SK-N-SH (cell line): Measurements from ENCODE around the gene FOXP1. TPM values are rescaled to one million over a fixed set of nuclear protein-coding genes. Genes with fewer than 3 reads are reported as not detected.

Source experiments
- CTCF ChIA-PET: fragments of 300-600, 350-600 bp; formaldehyde crosslinking; extraction: SDS; loops from one replicate; lab custom pipeline; 2021; lab: Yijun Ruan, JAX
- POLR2A ChIA-PET: fragments of 350-600 bp; sonication (Branson Sonifier 250); formaldehyde crosslinking; extraction: SDS; loops from one replicate; lab custom pipeline; 2020; ENCODE audit warnings: antibody characterized with exemption, inconsistent platforms; lab: Yijun Ruan, JAX
- DNase-seq: peaks from one replicate; pipeline ENCODE4 v3.0.0; 2012
- H2AFZ ChIP-seq: fragments of 200-600 bp; sonication (generic); 2 replicates; pipeline ENCODE4 v1.8.1; 2016; ENCODE audit warnings: antibody characterized with exemption, mild to moderate bottlenecking, low read depth
- H3F3A ChIP-seq: fragments of 200-600 bp; sonication (generic); replicated peaks from 2 replicates; pipeline ENCODE3; 2016; ENCODE audit warnings: antibody characterized with exemption, mild to moderate bottlenecking; ENCODE audit not compliant: insufficient read depth
- H3K27ac ChIP-seq, 2 experiments: fragments of 200-500 bp in 1 of 2; fragments of 200-600 bp in 1 of 2; sonication (Bioruptor generic) in 1 of 2; sonication (generic), shearing (Covaris generic) in 1 of 2; 2 replicates each; pipeline versions ENCODE4 v1.5.1 to v1.6.1; 2014 to 2016; ENCODE audit warnings: low read depth in 2 of 2, inconsistent platforms in 1 of 2, low read length in 1 of 2, mild to moderate bottlenecking in 1 of 2, mixed read lengths in 1 of 2
- H3K27me3 ChIP-seq: fragments of 200-600 bp; sonication (generic), shearing (Covaris generic); 2 replicates; pipeline ENCODE4 v1.6.1; 2016; ENCODE audit warnings: mixed run types; ENCODE audit not compliant: insufficient read depth
- H3K36me3 ChIP-seq, 2 experiments: fragments of 200-500 bp in 1 of 2; fragments of 200-600 bp in 1 of 2; sonication (Bioruptor generic) in 1 of 2; sonication (generic) in 1 of 2; replicated peaks in 1 of 2; 2 replicates each; pipeline versions ENCODE3 to v1.5.1; 2014 to 2016; ENCODE audit warnings: low read length in 1 of 2, mild to moderate bottlenecking in 1 of 2; ENCODE audit not compliant: insufficient read depth in 2 of 2, control insufficient read depth in 1 of 2
- H3K4me1 ChIP-seq, 2 experiments: fragments of 200-500 bp in 1 of 2; fragments of 200-600 bp in 1 of 2; sonication (Bioruptor generic) in 1 of 2; sonication (generic), shearing (Covaris generic) in 1 of 2; 2 replicates each; pipeline versions ENCODE4 v1.5.1 to v1.6.1; 2014 to 2016; ENCODE audit warnings: low read depth in 1 of 2, low read length in 1 of 2, mixed run types in 1 of 2; ENCODE audit not compliant: insufficient read depth in 2 of 2, control insufficient read depth in 1 of 2
- H3K4me2 ChIP-seq: fragments of 200-600 bp; sonication (generic), shearing (Covaris generic); 2 replicates; pipeline ENCODE4 v1.6.1; 2017; ENCODE audit warnings: mixed run types
- H3K4me3 ChIP-seq, 2 experiments: fragments of 200-500 bp in 1 of 2; fragments of 200-600 bp in 1 of 2; sonication (Bioruptor generic) in 1 of 2; sonication (generic), shearing (Covaris generic) in 1 of 2; 2 replicates each; pipeline versions ENCODE4 v1.5.1 to v1.8.1; 2014 to 2016; ENCODE audit warnings: low read depth in 2 of 2, inconsistent platforms in 1 of 2, low read length in 1 of 2, mild to moderate bottlenecking in 1 of 2, mixed read lengths in 1 of 2, moderate library complexity in 1 of 2
- H3K79me2 ChIP-seq: fragments of 200-600 bp; sonication (generic); 2 replicates; pipeline ENCODE4 v1.8.1; 2017; ENCODE audit warnings: mild to moderate bottlenecking; ENCODE audit not compliant: insufficient read depth
- H3K9ac ChIP-seq: fragments of 200-600 bp; sonication (generic); 2 replicates; pipeline ENCODE4 v1.6.1; 2017; ENCODE audit warnings: mixed run types
- H3K9me2 ChIP-seq: fragments of 200-600 bp; sonication (generic); 2 replicates; pipeline ENCODE4 v1.6.1; 2017; ENCODE audit warnings: mixed run types
- H3K9me3 ChIP-seq: fragments of 200-600 bp; sonication (generic); 2 replicates; pipeline ENCODE4 v1.6.1; 2017; ENCODE audit warnings: mixed run types, mild to moderate bottlenecking, moderate library complexity
- H4K20me1 ChIP-seq: fragments of 200-600 bp; sonication (generic); 2 replicates; pipeline ENCODE4 v1.6.1; 2017; ENCODE audit warnings: mild to moderate bottlenecking, mixed run types; ENCODE audit not compliant: insufficient read depth
- ELF1 ChIP-seq: IDR thresholded peaks from 2 replicates; pipeline ENCODE4 v1.4.0; 2012
- FOSL2 ChIP-seq: IDR thresholded peaks from 2 replicates; pipeline ENCODE4 v1.4.0; 2012; ENCODE audit warnings: low read depth, mild to moderate bottlenecking, moderate library complexity, borderline replicate concordance
- FOXJ3 ChIP-seq: sonication (generic); formaldehyde crosslinking; IDR thresholded peaks from 2 replicates; pipeline ENCODE4 v1.5.1; 2020; ENCODE audit warnings: mild to moderate bottlenecking, missing genetic modification reagents
- FOXM1 ChIP-seq: IDR thresholded peaks from 2 replicates; pipeline ENCODE4 v1.4.0; 2012; ENCODE audit warnings: low read depth, mild to moderate bottlenecking
- GATA2 ChIP-seq: sonication (generic); formaldehyde crosslinking; IDR thresholded peaks from 2 replicates; pipeline ENCODE4 v1.5.0; 2020; ENCODE audit warnings: mild to moderate bottlenecking, missing genetic modification reagents
- JUND ChIP-seq: IDR thresholded peaks from 2 replicates; pipeline ENCODE4 v1.4.0; 2012
- NFIC ChIP-seq: IDR thresholded peaks from 2 replicates; pipeline ENCODE4 v1.4.0; 2012; ENCODE audit warnings: borderline replicate concordance
- NRF1 ChIP-seq: IDR thresholded peaks from 2 replicates; pipeline ENCODE4 v1.6.1; 2012; ENCODE audit warnings: low read depth, mild to moderate bottlenecking, low read length
- RAD21 ChIP-seq: IDR thresholded peaks from 2 replicates; pipeline ENCODE4 v1.6.1; 2012; ENCODE audit warnings: mild to moderate bottlenecking, low read length
- RCOR1 ChIP-seq: fragments of 150-350 bp; IDR thresholded peaks from 2 replicates; pipeline ENCODE4 v1.6.1; 2017; ENCODE audit warnings: antibody characterized with exemption, low read length
- RFX5 ChIP-seq: IDR thresholded peaks from 2 replicates; pipeline ENCODE4 v1.6.1; 2012; ENCODE audit warnings: mild to moderate bottlenecking, improper control_type of control experiment, low read length
- SIN3A ChIP-seq: IDR thresholded peaks from 2 replicates; pipeline ENCODE4 v1.6.1; 2012; ENCODE audit warnings: low read depth, mild to moderate bottlenecking, low read length, moderate library complexity, borderline replicate concordance
- TCF12 ChIP-seq: IDR thresholded peaks from 2 replicates; pipeline ENCODE4 v1.4.0; 2012
- TEAD4 ChIP-seq: IDR thresholded peaks from 2 replicates; pipeline ENCODE4 v1.4.0; 2012; ENCODE audit warnings: mild to moderate bottlenecking, borderline replicate concordance; ENCODE audit not compliant: insufficient read depth
- ZBTB33 ChIP-seq: IDR thresholded peaks from 2 replicates; pipeline ENCODE4 v1.4.0; 2012; ENCODE audit warnings: low read depth, borderline replicate concordance
- WGBS: methylation state at CpG from one replicate; pipeline ENCODE4 v1.1.6; 2017; ENCODE audit warnings: low lambda C conversion rate; 5-methylcytosine and 5-hydroxymethylcytosine counted together
- polyA plus RNA-seq, 3 experiments: library from polyadenylated mRNA; depleted of rRNA; stranded (reverse); fragments of >200 nt; gene quantifications; 2 replicates each; pipeline ENCODE4 v1.2.3, GENCODE V29; 2012
- TF ChIP-seq, protein P1 (sequence below): fragments of 200-600 bp; sonication (generic); IDR thresholded peaks from 2 replicates; pipeline ENCODE4 v1.6.1; 2017; ENCODE audit warnings: antibody characterized with exemption, mild to moderate bottlenecking, moderate library complexity
- TF ChIP-seq, protein P2 (sequence below): fragments of 150-350 bp; IDR thresholded peaks from 2 replicates; pipeline ENCODE4 v1.6.1; 2016; ENCODE audit warnings: mild to moderate bottlenecking, low read depth, low read length
- TF ChIP-seq, protein P3 (sequence below): IDR thresholded peaks from 2 replicates; pipeline ENCODE4; 2012
- TF ChIP-seq, protein P4 (sequence below): fragments of 150-350 bp; IDR thresholded peaks from 2 replicates; pipeline ENCODE4 v1.6.1; 2017; ENCODE audit warnings: antibody characterized with exemption, low read length, low read depth, borderline replicate concordance

FOXP1 gene
- polyA plus RNA-seq, 1 of the 3 experiments (the other 2 are of a cell fraction): 8.8 TPM

DNA sequence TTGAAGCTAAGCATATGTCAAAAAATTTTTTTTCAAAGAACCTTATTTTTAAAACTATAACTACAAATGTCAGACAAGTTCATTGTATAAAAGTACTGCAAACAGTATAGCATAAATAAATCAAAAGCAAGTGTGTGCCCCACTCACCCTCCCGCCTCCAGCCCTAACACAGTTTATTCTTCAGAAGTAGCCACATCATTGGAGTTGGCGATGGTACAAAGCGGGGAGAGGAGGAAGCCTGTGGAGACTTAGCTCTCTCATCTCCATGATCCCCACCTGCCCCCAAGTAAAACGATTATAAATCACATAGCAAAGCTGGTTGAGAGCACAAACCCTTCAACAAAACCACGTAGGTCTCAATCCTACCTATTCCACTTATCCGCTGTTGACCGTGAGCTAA is 33.6 kb downstream of the FOXP1 start:
- Histone ChIP-seq H3K27me3 (no peaks in the 10 kb centered on the region), H3K4me2 (no peak overlapping the region), H3F3A (peaks cover 43% of the 10 kb centered on the region), H4K20me1 (no peaks in the 10 kb centered on the region), H2AFZ (no peak overlapping the region), H3K4me3 (no peak overlapping the region), H3K9me3 (no peaks in the 10 kb centered on the region; the same call in 1 of the 2 replicates), H3K36me3 (peaks cover 0 to 18% of the 10 kb centered on the region in 2 experiments), H3K9ac (no peak overlapping the region), H3K27ac (peak overlapping the region in 1 of 2 experiments; percentile 91; a peak in 2 of 4 replicates), H3K9me2 (no peaks in the 10 kb centered on the region; the same call in 1 of the 2 replicates), H3K4me1 (peaks cover 0 to 18% of the 10 kb centered on the region in 2 experiments; a peak in 3 of 4 replicates), H3K79me2 (peaks cover 82% of the 10 kb centered on the region)
- 94% methylated on average over 7 of the region's 7 CpGs for WGBS
- TF ChIP-seq FOXM1: no peak
- TF ChIP-seq FOSL2: no peak
- TF ChIP-seq, protein P1, sequence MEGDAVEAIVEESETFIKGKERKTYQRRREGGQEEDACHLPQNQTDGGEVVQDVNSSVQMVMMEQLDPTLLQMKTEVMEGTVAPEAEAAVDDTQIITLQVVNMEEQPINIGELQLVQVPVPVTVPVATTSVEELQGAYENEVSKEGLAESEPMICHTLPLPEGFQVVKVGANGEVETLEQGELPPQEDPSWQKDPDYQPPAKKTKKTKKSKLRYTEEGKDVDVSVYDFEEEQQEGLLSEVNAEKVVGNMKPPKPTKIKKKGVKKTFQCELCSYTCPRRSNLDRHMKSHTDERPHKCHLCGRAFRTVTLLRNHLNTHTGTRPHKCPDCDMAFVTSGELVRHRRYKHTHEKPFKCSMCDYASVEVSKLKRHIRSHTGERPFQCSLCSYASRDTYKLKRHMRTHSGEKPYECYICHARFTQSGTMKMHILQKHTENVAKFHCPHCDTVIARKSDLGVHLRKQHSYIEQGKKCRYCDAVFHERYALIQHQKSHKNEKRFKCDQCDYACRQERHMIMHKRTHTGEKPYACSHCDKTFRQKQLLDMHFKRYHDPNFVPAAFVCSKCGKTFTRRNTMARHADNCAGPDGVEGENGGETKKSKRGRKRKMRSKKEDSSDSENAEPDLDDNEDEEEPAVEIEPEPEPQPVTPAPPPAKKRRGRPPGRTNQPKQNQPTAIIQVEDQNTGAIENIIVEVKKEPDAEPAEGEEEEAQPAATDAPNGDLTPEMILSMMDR: no peak
- TF ChIP-seq NRF1: no peak
- TF ChIP-seq GATA2 (CRISPR knock-in tag): no peak
- no peak for TF ChIP-seq RCOR1
- TF ChIP-seq RAD21: no peak
- no peak for TF ChIP-seq TEAD4
- TF ChIP-seq, protein P2, sequence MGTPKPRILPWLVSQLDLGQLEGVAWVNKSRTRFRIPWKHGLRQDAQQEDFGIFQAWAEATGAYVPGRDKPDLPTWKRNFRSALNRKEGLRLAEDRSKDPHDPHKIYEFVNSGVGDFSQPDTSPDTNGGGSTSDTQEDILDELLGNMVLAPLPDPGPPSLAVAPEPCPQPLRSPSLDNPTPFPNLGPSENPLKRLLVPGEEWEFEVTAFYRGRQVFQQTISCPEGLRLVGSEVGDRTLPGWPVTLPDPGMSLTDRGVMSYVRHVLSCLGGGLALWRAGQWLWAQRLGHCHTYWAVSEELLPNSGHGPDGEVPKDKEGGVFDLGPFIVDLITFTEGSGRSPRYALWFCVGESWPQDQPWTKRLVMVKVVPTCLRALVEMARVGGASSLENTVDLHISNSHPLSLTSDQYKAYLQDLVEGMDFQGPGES: no peak
- no peak for TF ChIP-seq SIN3A
- no peak for TF ChIP-seq ELF1
- no peak for TF ChIP-seq TCF12
- TF ChIP-seq, protein P3, sequence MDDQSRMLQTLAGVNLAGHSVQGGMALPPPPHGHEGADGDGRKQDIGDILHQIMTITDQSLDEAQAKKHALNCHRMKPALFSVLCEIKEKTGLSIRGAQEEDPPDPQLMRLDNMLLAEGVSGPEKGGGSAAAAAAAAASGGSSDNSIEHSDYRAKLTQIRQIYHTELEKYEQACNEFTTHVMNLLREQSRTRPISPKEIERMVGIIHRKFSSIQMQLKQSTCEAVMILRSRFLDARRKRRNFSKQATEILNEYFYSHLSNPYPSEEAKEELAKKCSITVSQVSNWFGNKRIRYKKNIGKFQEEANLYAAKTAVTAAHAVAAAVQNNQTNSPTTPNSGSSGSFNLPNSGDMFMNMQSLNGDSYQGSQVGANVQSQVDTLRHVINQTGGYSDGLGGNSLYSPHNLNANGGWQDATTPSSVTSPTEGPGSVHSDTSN: no peak
- TF ChIP-seq NFIC: no peak
- TF ChIP-seq, protein P4, sequence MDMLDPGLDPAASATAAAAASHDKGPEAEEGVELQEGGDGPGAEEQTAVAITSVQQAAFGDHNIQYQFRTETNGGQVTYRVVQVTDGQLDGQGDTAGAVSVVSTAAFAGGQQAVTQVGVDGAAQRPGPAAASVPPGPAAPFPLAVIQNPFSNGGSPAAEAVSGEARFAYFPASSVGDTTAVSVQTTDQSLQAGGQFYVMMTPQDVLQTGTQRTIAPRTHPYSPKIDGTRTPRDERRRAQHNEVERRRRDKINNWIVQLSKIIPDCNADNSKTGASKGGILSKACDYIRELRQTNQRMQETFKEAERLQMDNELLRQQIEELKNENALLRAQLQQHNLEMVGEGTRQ: no peak
- no peak for TF ChIP-seq ZBTB33
- no peak for TF ChIP-seq JUND
- no peak for TF ChIP-seq FOXJ3 (CRISPR knock-in tag)
- no peak for TF ChIP-seq RFX5
- DNase-seq: no peak
- ChIA-PET POLR2A (no interaction called here), CTCF (no interaction called here)
